Hindlimb muscle (tissue), 1 donor: ENCODE data around the gene CGREF1. TPM values are rescaled to one million over a fixed set of nuclear protein-coding genes. Genes with fewer than 3 reads are reported as not detected.
"Not testable (repeated sequence)": the region's sequence is repeated elsewhere in the genome, so short reads cannot be mapped to it uniquely, and the experiment has no call there.

Experiments used
- DNase-seq: peaks from one replicate; pipeline ENCODE4 v3.0.0-alpha.2; 2013
- polyA plus RNA-seq: library from polyadenylated mRNA; unstranded; fragments of 120-200 nt; gene quantifications from one replicate; pipeline ENCODE4 v1.2.1, GENCODE V29; 2013; ENCODE audit not compliant: insufficient read length

Gene CGREF1
- polyA plus RNA-seq, 1 donor = 0.75 TPM

DNA sequence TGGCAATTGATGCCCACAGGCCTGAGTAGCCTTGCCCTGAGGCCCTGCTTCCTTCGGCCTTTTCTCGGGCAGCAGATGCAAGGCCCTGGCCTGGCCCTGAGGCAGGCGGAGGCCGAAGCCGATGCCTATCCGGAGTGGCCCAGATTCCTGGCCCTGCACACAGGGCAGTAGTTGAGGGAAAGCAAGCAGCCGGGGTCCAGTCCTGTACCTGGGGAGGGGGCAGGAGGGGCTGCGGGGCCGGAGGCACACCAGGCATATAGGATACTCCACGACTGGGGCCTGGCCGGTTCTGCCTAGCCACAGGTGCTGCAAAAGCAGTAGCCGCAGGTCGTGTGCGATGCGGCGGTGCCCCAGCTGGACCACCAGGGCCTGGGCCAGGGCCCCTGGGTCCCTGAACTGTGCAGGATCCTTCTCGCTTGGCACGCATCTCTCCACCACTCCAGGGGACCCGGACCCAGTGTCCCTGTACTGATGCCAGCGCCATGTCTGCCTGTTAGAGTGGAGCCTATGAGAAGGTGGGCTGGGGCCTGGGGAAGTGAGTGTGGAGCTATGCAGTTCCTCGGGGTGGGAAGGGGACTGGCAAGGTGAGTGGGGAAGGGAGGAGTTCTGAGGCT, 18.5 kb upstream of the CGREF1 start:
- no peak for DNase-seq

GRCh38 chr2:27136751-27137150, 17.8 kb upstream of the CGREF1 start:
- DNase-seq = no peak

- DNase-seq = no peak
Measured at GRCh38 chr2:27135478-27135955, 16.6 kb upstream of the CGREF1 start.

DNA sequence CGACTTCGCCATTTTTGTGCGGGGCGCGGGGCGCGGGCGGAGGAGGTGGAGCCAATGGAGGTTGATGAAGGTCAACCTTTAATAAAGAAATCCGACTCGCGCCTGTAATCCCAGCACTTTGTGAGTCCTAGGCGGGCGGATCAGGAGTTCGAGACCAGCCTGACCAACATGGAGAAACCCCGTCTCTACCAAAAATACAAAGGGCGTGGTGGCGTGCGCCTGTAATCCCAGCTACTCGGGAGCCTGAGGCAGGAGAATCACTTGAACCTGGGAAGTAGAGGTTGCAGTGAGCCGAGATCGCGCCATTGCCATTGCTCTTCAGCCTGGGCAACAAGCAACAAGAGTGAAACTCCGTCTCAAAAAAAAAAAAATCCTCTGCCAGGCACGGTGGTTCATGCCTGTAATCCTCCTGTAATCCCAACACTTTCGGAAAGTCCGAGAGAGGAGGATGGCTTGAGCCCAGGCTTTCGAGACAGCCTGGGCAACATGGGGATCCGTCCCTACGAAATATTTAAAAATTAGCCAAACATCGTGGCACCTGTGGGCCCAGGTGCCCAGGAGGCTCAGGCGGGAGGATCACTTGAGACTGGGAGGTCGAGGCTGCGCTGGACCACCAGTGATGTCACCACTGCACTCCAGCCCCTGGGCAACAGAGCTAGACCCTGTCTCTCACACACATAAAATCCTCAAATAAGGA, 16.0 kb upstream of the CGREF1 start:
- no peak for DNase-seq

DNA sequence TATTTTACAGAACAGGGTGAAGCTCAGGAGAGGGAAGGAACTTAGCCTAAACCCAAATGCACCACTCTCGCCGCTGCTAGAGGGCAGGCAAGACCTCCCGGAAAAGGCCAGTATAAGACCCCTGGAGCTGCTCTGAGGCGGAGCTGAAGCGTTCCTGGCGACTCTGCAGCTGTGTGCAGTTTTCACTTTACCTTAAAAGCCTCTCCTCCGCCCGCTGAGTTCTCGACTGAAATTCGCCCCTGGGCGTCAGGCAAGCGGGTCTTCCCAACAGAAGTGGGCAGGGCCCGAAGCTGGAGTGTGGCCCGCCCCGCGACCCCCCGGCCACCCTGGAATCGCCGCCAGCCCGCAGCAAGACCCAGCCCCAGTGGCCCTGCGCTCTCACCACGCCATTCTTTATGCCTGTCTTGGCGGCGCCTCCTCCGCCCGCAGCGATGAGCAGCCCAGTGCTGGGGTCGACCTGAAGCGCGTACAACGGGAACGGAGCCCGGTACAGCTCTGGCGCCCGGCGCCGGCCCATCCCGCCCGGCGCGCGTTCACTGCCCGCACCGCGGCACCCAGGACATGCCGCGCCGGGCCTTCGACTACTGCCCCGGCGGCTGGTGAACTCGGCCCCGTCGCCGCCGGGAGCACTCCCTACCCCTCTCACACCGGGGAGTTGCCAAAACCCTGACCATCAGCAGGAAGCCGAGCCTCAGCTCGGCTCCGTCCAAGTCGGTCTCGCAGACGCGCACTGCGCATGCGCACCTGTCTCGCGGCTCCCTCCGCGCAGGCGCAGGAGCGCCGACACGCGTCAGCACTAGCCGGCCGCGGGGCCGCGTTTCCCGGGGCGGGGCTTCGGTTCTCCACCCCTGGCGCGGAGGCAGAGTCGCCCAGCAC, 15.2 kb upstream of the CGREF1 start, which contains the start of gene PREB:
PREB (minus strand) TSS at position 732 of the 876 bp plus-strand sequence; CDS start at position 517, 215 bp downstream.
- peak; percentile 99 for DNase-seq

DNA sequence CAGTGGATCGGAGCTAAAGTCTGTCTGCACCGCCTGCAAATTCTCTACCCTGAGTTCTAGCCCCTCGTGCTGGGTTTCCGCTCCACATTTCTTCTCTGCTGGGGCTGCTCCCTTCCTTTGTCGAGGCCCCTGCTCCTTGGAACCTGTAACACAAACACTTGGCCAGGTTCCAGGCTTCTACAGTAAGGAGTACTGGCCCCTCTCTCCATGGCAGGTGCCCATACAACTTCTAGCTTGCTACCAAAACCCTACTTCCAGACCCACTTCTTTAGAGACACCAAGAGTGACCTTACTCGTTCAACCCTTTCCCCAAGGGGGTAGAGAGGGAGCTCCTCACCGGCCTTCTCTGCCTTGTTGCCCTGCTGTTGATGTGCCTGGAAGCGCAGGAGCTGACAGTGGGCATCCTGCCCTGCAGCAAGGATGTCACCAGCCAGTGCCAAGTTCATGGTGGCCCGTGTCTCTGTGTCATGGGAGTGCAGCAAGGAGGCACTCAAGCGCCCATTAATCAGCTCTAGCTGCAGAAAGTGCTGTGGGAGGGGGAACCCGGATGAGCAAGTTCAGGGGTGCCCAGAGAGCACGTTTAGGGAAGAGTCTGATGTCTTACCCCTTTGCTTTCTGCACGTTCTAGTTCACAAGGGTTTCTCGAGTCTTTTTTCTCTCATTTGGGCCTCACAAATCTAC, 14.4 kb upstream of the CGREF1 start:
- no peak for DNase-seq

DNA sequence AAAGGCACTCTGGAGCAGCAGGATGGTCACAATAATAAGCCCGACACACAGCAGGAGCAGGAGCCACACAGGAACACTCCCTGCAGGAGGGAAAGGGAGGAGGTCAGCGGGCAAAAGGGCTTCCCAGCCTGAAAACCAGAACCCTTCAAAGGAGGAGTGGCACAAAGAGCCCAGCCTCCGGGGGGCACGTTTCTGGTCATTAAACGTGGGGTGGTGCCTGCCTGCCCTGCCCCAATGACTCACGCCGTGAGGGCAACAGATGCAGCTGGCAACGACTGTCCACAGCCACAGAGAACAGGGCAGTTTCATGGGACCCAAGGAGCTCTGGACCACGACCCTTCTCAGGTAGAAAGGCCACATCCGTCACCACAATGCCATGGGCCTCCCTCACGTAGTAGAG, 12.5 kb upstream of the CGREF1 start:
- no peak for DNase-seq

DNA sequence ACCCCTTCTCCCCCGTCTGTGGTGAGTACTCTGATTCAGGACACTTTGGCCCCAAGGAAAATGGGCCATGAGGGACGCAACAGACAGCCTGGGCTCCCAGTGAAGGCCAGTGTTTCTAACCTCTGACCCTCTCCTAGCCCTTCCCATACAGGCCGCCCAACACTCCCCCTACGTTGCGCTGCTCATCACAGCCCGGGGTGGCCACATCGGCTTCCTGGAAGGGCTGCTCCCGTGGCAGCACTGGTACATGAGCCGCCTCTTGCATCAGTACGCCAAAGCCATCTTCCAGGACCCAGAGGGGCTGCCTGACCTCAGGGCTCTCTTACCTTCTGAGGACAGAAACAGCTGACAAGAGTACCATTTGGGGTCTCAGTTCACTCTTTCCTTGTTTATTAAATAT, 11.5 kb upstream of the CGREF1 start:
- DNase-seq = no peak

GRCh38 chr2:27128668-27129571, 10.0 kb upstream of the CGREF1 start:
- DNase-seq = no peak

DNA sequence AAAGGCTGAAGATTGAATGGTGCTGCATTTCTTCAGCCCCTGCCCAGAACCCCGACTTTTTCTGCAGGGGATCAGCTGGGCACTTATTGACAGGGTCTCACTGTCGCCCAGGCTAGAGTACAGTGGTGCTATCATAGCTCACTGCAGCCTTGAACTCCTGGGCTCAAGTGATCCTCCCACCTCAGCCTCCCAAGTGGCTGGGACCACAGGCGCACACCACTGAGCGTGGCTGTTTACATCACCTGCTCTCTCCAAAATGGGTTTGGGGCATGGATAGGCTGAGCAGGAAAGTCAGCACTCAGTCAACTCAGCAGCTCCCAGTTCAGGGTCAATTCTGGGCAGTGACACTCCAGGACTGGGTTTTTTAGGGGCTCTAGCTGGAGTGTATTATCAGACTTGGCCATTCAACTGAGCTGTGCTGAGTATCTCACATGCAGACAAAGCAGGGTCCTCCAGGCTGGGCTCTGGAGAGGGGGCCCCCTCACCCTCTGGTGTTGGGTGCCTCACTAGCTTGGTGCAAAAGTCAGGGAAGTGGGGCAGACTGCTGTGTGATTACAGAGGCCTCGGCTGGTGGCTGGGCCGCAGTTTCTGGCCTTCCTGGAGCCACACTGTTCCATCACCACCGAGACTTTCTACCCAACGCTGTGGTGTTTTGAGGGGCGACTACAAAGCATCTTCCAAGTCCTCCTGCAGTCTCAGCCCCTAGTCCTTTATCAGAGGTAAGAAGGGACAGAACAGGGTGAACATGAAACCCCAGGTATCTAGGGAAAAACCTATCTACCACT, 9.1 kb upstream of the CGREF1 start:
- DNase-seq = no peak

DNA sequence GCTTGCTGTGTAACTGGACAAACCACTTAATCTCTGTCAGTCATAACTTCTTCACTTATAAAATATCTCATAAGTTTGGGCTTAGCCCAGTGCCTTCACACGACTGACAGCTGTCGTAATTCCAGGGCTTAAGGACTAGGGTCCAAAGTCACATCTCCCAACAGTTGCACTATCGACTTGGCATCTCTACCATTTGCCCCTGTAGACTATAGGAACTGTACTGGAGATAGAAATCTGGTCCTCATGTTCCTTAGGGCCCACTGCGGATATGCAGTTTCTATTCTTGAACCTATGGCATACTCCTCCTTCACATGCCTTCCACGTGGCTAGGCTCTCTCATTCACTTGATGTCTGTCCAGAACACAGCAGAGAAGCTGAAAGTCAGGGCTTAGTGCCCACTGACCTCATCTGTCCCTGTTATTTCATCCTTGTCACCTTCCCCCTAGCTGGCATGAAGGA, 7.4 kb upstream of the CGREF1 start:
- DNase-seq = no peak

GRCh38 chr2:27125104-27125503, 6.2 kb upstream of the CGREF1 start:
- no peak for DNase-seq

- DNase-seq = no peak
Measured at GRCh38 chr2:27123302-27124150, 4.6 kb upstream of the CGREF1 start, which contains the start of gene ABHD1. Gene ABHD1 (plus strand): TSS chr2:27123815. CDS start chr2:27123949, 134 bp downstream.

DNA sequence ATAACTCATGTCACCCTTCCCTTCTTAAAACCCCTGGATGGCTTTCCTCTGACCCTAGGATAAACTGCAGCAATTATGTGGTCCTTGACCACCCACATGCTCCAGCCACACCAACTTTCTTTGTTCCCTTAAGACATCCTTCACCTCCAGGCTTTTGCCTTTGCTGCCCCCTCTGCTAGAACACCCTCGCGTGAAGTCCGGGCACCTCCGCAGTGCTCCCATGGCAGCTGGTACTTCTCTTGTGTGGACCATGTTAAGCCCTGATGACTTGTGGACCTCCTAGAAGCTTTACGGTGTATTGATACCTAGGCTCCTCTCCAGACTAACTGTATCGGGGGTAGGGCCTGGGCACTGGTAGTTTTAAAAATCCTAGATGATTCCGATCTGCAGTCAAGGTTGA, 3.9 kb upstream of the CGREF1 start:
- DNase-seq = no peak

DNA sequence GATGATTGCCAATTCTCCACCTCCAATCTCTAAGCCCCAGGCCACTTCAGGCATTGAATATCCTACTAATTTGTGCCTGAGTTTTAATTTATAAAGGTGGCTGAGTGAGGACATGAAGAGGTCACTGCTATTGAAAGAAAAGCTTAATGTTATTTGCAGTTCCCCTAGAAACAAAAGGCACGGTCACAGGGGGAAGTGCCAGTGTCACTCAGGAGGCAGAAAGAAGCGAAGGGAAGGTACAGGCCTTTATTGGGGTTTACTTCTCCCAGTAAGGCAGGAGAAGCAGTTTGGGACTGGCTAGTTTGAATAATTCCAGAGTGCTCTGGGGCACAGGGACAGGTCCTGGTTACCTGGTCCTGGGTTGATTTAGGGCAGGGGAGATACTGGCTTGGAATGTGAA, 3.0 kb upstream of the CGREF1 start:
- DNase-seq = no peak

- not testable (repeated sequence) for DNase-seq
Measured at GRCh38 chr2:27119330-27119670, 372 bp upstream of the CGREF1 start.

DNA sequence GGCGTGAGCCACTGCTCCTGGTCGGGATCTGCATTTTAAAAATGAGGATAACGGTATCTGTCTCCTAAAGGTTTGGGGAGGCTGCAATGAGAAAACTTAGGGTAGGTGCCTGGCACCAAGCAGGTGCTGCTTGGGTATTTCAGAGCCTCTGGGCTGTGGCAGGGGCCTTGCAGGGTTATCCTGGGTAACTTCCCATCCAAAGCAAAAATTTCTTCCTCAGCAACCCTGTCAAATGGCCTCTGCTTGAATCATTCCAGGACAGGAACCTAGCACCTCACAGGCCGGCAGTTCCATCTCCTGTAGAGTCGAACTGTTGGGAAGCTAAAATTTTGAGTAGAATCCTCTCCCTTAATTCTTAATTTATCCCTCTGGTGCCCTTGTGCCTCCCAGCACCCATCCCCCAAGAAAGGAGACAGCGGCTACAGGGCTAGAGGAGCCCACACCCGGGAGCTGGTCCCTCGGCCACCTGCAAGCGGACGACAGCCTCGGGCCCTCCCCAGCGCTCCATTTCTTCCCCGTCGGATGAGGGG, 868 bp downstream of the CGREF1 start:
- DNase-seq = no peak

DNA sequence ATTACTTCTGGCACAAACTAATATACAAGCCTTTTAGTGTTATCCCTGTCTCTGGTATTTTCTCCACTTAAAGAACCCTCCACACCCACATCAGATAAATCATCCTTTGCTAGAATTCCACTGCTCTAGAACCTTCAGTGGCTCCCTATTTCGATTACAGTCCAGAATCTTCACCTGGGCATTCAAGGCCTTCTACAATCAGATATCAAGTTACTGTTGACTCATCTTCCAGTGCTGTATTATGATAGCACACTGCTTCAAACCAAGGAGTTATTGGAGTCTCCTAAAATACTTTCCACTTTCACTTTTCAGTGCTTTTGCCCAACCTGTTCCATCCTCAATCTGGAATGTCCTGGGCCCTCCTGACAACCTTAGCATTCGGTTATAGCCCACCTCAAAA, 3.4 kb downstream of the CGREF1 start:
- no peak for DNase-seq

GRCh38 chr2:27111392-27112078, 7.4 kb downstream of the CGREF1 start:
- DNase-seq = not testable (repeated sequence)
